H1 (cell line): ENCODE data around the gene TBCEL. TPM values are rescaled to one million over a fixed set of nuclear protein-coding genes. Genes with fewer than 3 reads are reported as not detected.

Source experiments
- CTCF ChIP-seq, 3 experiments: IDR thresholded peaks; 1 replicate in 2 of 3; 2 replicates in 1 of 3; pipeline versions ENCODE4 v1.5.1 to v1.6.1; 2011; ENCODE audit warnings: low read length in 3 of 3, mild to moderate bottlenecking in 3 of 3, inconsistent platforms in 2 of 3, low read depth in 1 of 3, moderate library complexity in 1 of 3; ENCODE audit not compliant: insufficient read depth in 1 of 3; ENCODE audit errors: control extremely low read depth in 1 of 3
- polyA plus RNA-seq, 7 experiments: library from polyadenylated mRNA; depleted of rRNA in 3 of 7; stranded (reverse) in 5 of 7; unstranded in 2 of 7; fragments of >200 nt in 5 of 7; fragments of 200-250 nt in 2 of 7; gene quantifications; 1 replicate in 5 of 7; 2 replicates in 1 of 7; 4 replicates in 1 of 7; pipeline versions ENCODE4 v1.2.1 to v1.2.3, GENCODE V29; 2011 to 2013; ENCODE audit warnings: missing spikeins in 2 of 7, mixed read lengths in 2 of 7
- total RNA-seq: library from RNA; stranded (reverse); fragmentation: NEBNext Ultra II Directional; extraction: Animal tissue kit (Norgen Biotek cat#: 25700); gene quantifications from 2 replicates; pipeline ENCODE4 v1.2.1, GENCODE V29; 2021

The TBCEL gene
- total and polyA plus RNA-seq, 2 of the 8 experiments (the other 6 are each of a cell fraction or from before 2014, with no cell fraction given): 3.9 to 16.0 TPM

- no peak for TF ChIP-seq CTCF (IDR thresholded peaks at IDR 0.05; ENCODE audit: control extremely low read depth in 1 of 3, insufficient read depth in 1 of 3, low read depth in 1 of 3, low read length in 3 of 3)
These were observed 99.7 kb downstream of the TBCEL start (continued) for GRCh38 chr11:121123496-121124069.
